GM19438 (cell line): ENCODE data around the gene PTTG2.
"Not testable (repeated sequence)": the region's sequence is repeated elsewhere in the genome, so short reads cannot be mapped to it uniquely, and the experiment has no call there.

Experiments
- ATAC-seq: cut with Tn5 transposase; IDR thresholded peaks from one replicate; pipeline ENCODE4 v1.9.1; 2021; ENCODE audit warnings: low read depth; ENCODE audit not compliant: unreplicated experiment

The PTTG2 gene

GRCh38 chr4:37953620-37954293 lies 6.4 kb upstream of the PTTG2 start:
- ATAC-seq: no peak

GRCh38 chr4:37956941-37957340 lies 3.3 kb upstream of the PTTG2 start:
- no peak for ATAC-seq

GRCh38 chr4:37958932-37959331 lies 1.3 kb upstream of the PTTG2 start:
- ATAC-seq: no peak

GRCh38 chr4:37960679-37961450 lies 667 bp downstream of the PTTG2 start:
- ATAC-seq: no peak

GRCh38 chr4:37964734-37965457 lies 4.7 kb downstream of the PTTG2 start:
- ATAC-seq: no peak

- no peak for ATAC-seq
Measured at GRCh38 chr4:37966044-37966443, 5.8 kb downstream of the PTTG2 start.

GRCh38 chr4:37967736-37968135 lies 7.5 kb downstream of the PTTG2 start:
- no peak for ATAC-seq

GRCh38 chr4:37968747-37969146 lies 8.5 kb downstream of the PTTG2 start:
- ATAC-seq: no peak

- ATAC-seq: no peak
Measured at GRCh38 chr4:37970702-37971101, 10.5 kb downstream of the PTTG2 start.

GRCh38 chr4:37971202-37971601 lies 11.0 kb downstream of the PTTG2 start:
- ATAC-seq: no peak

- no peak for ATAC-seq
Measured at GRCh38 chr4:37973441-37973840, 13.2 kb downstream of the PTTG2 start.

- ATAC-seq: not testable (repeated sequence)
Measured at GRCh38 chr4:37975321-37975822, 15.2 kb downstream of the PTTG2 start.

- no peak for ATAC-seq
Measured at GRCh38 chr4:37976507-37976906, 16.3 kb downstream of the PTTG2 start.

- peak; percentile 79 for ATAC-seq
Measured at GRCh38 chr4:37976991-37977470, 16.8 kb downstream of the PTTG2 start.

- ATAC-seq: peak; percentile 55
Measured at GRCh38 chr4:37977471-37978247, 17.5 kb downstream of the PTTG2 start.

- ATAC-seq: peak; percentile 17
Measured at GRCh38 chr4:37978248-37978924, 18.2 kb downstream of the PTTG2 start.

GRCh38 chr4:37980246-37980645 lies 20.0 kb downstream of the PTTG2 start:
- ATAC-seq: no peak

- no peak for ATAC-seq
Measured at GRCh38 chr4:37981425-37981824, 21.2 kb downstream of the PTTG2 start.

- ATAC-seq: no peak
Measured at GRCh38 chr4:37981844-37982720, 21.9 kb downstream of the PTTG2 start.
